ENCODE data around the gene PDLIM5.

PDLIM5 gene

DNA sequence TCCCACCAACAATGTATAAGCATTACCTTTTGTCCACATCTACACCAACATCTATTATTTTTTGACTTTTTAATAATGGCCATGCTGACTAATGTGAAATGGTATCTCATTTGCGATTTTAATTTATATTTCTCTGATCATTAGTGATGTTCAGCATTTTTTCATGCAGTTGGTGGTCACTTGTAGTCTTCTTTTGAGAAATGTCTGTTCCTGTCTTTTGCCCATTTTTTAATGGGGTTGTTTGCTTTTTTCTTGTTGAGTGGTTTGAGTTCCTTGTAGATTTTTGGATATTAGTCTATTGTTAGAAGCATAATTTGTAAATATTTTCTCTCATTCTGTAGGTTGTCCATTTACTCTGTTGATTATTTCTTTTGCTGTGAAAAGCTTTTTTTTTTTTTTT, 36.8 kb upstream of the PDLIM5 start:
- peaks cover 0 to 10% of the 10 kb centered on the region in 2 donors for H3K9me3 Mint-ChIP-seq
- no peaks in the 10 kb centered on the region for H3K4me1 Mint-ChIP-seq
- H3K27me3 Mint-ChIP-seq: peaks cover 18 to 58% of the 10 kb centered on the region in 2 donors
- H3K36me3 Mint-ChIP-seq: no peaks in the 10 kb centered on the region
- DNase-seq (no peak), ATAC-seq (replicated peaks) (no peak)
- no peak overlapping the region for H3K27ac Mint-ChIP-seq
- H3K4me3 Mint-ChIP-seq: no peak overlapping the region

GRCh38 chr4:94415448-94415847, 36.3 kb upstream of the PDLIM5 start:
- Mint-ChIP-seq H3K4me1 (no peaks in the 10 kb centered on the region), H3K27ac (no peak overlapping the region), H3K27me3 (peaks cover 18 to 58% of the 10 kb centered on the region in 2 donors), H3K4me3 (no peak overlapping the region), H3K9me3 (peaks cover 0 to 10% of the 10 kb centered on the region in 2 donors), H3K36me3 (no peaks in the 10 kb centered on the region)
- ATAC-seq (replicated peaks) (no peak), DNase-seq (no peak)

- peaks cover 17 to 51% of the 10 kb centered on the region in 2 donors for H3K27me3 Mint-ChIP-seq
- peaks cover 0 to 10% of the 10 kb centered on the region in 2 donors for H3K9me3 Mint-ChIP-seq
- no peaks in the 10 kb centered on the region for H3K4me1 Mint-ChIP-seq
- no peak overlapping the region for H3K27ac Mint-ChIP-seq
- no peak for ATAC-seq (replicated peaks)
- no peak for DNase-seq
- no peak overlapping the region for H3K4me3 Mint-ChIP-seq
- H3K36me3 Mint-ChIP-seq: no peaks in the 10 kb centered on the region
These were observed 35.4 kb upstream of the PDLIM5 start for GRCh38 chr4:94416335-94416734.

DNA sequence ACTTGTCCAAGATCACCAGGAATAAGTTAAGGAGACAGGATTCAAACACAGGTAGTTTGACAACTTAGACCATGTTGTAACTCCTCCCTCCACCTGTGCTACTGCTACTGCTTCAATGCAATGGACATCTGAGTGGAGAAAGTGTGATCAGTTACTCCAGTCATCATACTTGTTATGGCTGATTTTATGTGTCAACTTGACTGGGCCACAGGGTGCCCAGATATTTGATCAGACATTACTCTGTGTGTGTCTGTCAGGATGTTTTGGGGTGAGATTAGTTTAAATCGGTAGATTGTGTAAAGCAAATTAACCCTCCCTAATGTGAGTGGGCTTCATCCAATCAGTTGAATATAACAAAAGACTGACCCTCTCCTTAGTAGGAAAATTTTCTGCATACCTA, 34.8 kb upstream of the PDLIM5 start:
- Mint-ChIP-seq H3K4me1 (no peaks in the 10 kb centered on the region), H3K27ac (no peak overlapping the region), H3K9me3 (peaks cover 0 to 10% of the 10 kb centered on the region in 2 donors), H3K4me3 (no peak overlapping the region), H3K27me3 (peaks cover 17 to 51% of the 10 kb centered on the region in 2 donors), H3K36me3 (no peaks in the 10 kb centered on the region)
- ATAC-seq (replicated peaks): no peak
- DNase-seq: no peak

- Mint-ChIP-seq H3K27ac (no peak overlapping the region), H3K4me1 (no peaks in the 10 kb centered on the region), H3K27me3 (peaks cover 27 to 48% of the 10 kb centered on the region in 2 donors), H3K9me3 (peaks cover 7 to 15% of the 10 kb centered on the region in 2 donors), H3K36me3 (peaks cover 3 to 4% of the 10 kb centered on the region in 2 donors), H3K4me3 (no peak overlapping the region)
- DNase-seq (no peak), ATAC-seq (replicated peaks) (no peak)
These were observed 32.2 kb upstream of the PDLIM5 start for GRCh38 chr4:94419549-94419948.

DNA sequence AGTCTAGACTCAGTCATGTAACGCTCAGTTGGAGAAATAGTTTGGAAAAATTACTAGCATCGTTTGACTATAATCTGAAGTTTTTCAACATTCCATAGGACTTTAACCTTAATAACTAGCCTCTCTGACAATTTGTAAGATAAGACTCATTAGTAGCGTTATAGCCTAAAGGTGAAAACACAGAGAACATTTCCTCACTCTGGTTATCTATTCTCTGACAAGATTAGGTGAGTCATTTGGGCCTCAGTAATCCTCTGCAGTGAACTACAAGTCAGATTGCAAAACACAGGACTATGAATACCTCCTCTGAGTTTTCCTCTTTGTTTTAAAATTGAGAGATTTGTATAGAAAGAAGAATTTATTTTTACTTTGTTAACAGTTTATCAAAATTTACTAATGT, 31.8 kb upstream of the PDLIM5 start:
- peaks cover 3 to 4% of the 10 kb centered on the region in 2 donors for H3K36me3 Mint-ChIP-seq
- no peak overlapping the region for H3K27ac Mint-ChIP-seq
- ATAC-seq (replicated peaks) (no peak), DNase-seq (no peak)
- H3K9me3 Mint-ChIP-seq: peaks cover 7 to 17% of the 10 kb centered on the region in 2 donors
- peaks cover 25 to 48% of the 10 kb centered on the region in 2 donors for H3K27me3 Mint-ChIP-seq
- H3K4me1 Mint-ChIP-seq: no peaks in the 10 kb centered on the region
- no peak overlapping the region for H3K4me3 Mint-ChIP-seq

- Mint-ChIP-seq H3K36me3 (peaks cover 3 to 4% of the 10 kb centered on the region in 2 donors), H3K27me3 (peaks cover 23 to 48% of the 10 kb centered on the region in 2 donors), H3K27ac (no peak overlapping the region), H3K4me3 (no peak overlapping the region), H3K9me3 (peaks cover 9 to 15% of the 10 kb centered on the region in 2 donors), H3K4me1 (no peaks in the 10 kb centered on the region)
- ATAC-seq (replicated peaks): no peak
- DNase-seq: no peak
These were observed 31.4 kb upstream of the PDLIM5 start for GRCh38 chr4:94420356-94420755.

GRCh38 chr4:94426783-94427182, 25.0 kb upstream of the PDLIM5 start:
- no peak for ATAC-seq (replicated peaks)
- peaks cover 17 to 19% of the 10 kb centered on the region in 2 donors for H3K27me3 Mint-ChIP-seq
- no peaks in the 10 kb centered on the region for H3K4me1 Mint-ChIP-seq

DNA sequence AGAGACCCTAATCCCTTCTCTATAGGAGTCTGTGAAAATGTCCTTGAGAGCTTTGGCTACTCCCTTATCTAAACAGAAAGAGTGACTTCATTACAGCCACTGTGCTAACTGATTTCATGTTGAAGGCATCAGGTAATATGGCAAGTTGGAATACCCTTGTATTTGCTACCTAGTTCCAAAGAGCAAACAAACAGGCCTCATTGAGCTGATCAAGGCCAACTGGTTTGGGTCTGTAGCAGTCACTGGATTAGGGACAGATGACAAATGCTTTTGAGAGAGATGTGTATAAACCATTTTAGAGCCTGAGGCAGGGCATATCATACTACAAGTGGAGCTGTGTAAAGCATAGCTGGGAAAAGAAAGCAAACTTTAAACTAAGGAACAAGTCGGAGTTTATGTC, 22.9 kb upstream of the PDLIM5 start:
- Mint-ChIP-seq H3K27ac (no peak overlapping the region), H3K36me3 (no peaks in the 10 kb centered on the region), H3K9me3 (peaks cover 8 to 12% of the 10 kb centered on the region in 2 donors), H3K4me3 (no peak overlapping the region), H3K4me1 (no peaks in the 10 kb centered on the region), H3K27me3 (peaks cover 4 to 8% of the 10 kb centered on the region in 2 donors)
- no peak for ATAC-seq (replicated peaks)
- DNase-seq: no peak

More at GRCh38 chr4:94426783-94427182, 25.0 kb upstream of the PDLIM5 start:
- no peak overlapping the region for H3K4me3 Mint-ChIP-seq
- H3K36me3 Mint-ChIP-seq: peaks cover 3 to 4% of the 10 kb centered on the region in 2 donors
- peaks cover 13 to 18% of the 10 kb centered on the region in 2 donors for H3K9me3 Mint-ChIP-seq
- no peak overlapping the region for H3K27ac Mint-ChIP-seq
- no peak for DNase-seq

DNA sequence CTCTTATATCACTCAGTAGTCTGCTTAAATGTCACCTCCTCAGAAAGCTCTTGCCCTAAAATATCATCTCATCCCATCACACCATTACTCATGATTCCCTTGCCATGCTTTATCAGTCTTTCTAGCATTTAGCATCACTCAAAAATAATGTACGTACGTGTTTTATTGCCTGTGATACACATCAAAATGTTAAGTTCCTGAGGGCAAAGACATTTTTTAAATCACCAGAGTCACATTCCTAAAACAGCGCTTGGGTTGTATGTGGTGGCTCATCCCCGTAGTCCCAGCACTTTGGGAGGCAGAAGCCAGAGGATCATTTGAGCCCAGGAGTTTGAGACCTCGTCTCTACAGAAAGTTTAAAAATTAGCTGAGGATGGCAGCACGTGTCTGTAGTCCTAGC, 21.3 kb upstream of the PDLIM5 start:
- Mint-ChIP-seq H3K4me1 (no peaks in the 10 kb centered on the region), H3K36me3 (no peaks in the 10 kb centered on the region), H3K27ac (no peak overlapping the region), H3K9me3 (peaks cover 3 to 10% of the 10 kb centered on the region in 2 donors), H3K4me3 (no peak overlapping the region), H3K27me3 (peaks cover 0 to 11% of the 10 kb centered on the region in 2 donors)
- DNase-seq (no peak), ATAC-seq (replicated peaks) (no peak)

GRCh38 chr4:94431388-94431787, 20.4 kb upstream of the PDLIM5 start:
- no peaks in the 10 kb centered on the region for H3K36me3 Mint-ChIP-seq
- H3K9me3 Mint-ChIP-seq: peaks cover 0 to 8% of the 10 kb centered on the region in 2 donors
- no peak overlapping the region for H3K27ac Mint-ChIP-seq
- DNase-seq: no peak
- no peak overlapping the region for H3K4me3 Mint-ChIP-seq
- H3K27me3 Mint-ChIP-seq: peaks cover 0 to 15% of the 10 kb centered on the region in 2 donors
- no peaks in the 10 kb centered on the region for H3K4me1 Mint-ChIP-seq
- ATAC-seq (replicated peaks): no peak

- ATAC-seq (replicated peaks) (no peak), DNase-seq (no peak)
- Mint-ChIP-seq H3K9me3 (peaks cover 0 to 1% of the 10 kb centered on the region in 2 donors), H3K4me1 (no peaks in the 10 kb centered on the region), H3K36me3 (no peaks in the 10 kb centered on the region), H3K27me3 (peaks cover 0 to 15% of the 10 kb centered on the region in 2 donors), H3K4me3 (no peak overlapping the region), H3K27ac (no peak overlapping the region)
These were observed 17.2 kb upstream of the PDLIM5 start for GRCh38 chr4:94434505-94434904.

DNA sequence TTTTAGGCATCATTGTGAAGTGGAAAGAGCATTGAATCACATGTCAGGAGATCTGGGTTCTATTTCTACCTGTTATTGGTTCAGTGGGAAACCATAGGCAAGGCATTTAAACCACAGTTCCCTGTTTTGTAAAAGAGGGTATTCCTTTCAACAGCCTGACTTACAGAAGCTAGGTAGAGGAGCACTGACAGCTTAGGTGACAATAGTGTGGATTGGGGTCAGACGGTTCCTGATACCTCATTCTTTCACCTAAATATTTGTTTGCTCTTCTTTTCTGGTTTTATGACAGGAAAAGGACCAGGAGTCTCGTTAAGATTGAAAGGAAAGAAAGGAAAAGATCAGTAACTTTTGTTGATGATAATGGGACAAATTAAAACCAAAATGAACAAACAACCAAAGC, 15.9 kb upstream of the PDLIM5 start:
- peaks cover 0 to 1% of the 10 kb centered on the region in 2 donors for H3K9me3 Mint-ChIP-seq
- DNase-seq (no peak), ATAC-seq (replicated peaks) (no peak)
- H3K36me3 Mint-ChIP-seq: no peaks in the 10 kb centered on the region
- H3K4me1 Mint-ChIP-seq: no peaks in the 10 kb centered on the region
- no peak overlapping the region for H3K4me3 Mint-ChIP-seq
- H3K27ac Mint-ChIP-seq: no peak overlapping the region
- H3K27me3 Mint-ChIP-seq: peaks cover 0 to 9% of the 10 kb centered on the region in 2 donors

DNA sequence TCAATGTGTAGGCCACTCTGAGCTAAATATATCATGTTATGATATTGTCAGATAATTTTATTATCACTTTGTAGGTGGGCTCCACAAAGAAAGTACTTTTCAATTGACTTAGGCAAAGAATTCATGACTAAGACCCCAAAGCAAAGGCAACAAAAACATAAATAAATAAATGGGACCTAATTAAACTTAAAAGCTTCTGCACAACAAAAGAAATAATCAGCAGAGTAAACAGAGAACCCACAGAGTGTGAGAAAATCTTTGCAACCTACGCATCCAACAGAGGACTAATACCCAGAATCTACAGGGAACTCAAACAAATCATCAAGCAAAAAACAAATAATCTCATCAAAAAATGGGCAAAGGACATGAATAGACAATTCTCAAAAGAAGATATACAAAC, 15.2 kb upstream of the PDLIM5 start:
- H3K4me3 Mint-ChIP-seq: no peak overlapping the region

GRCh38 chr4:94439606-94440005, 12.1 kb upstream of the PDLIM5 start:
- H3K9me3 Mint-ChIP-seq: no peaks in the 10 kb centered on the region
- H3K4me3 Mint-ChIP-seq: no peak overlapping the region
- peaks cover 0 to 4% of the 10 kb centered on the region in 2 donors for H3K27me3 Mint-ChIP-seq
- ATAC-seq (replicated peaks) (no peak), DNase-seq (no peak)
- no peaks in the 10 kb centered on the region for H3K4me1 Mint-ChIP-seq
- no peaks in the 10 kb centered on the region for H3K36me3 Mint-ChIP-seq
- H3K27ac Mint-ChIP-seq: no peak overlapping the region

More for the DNA sequence above, 15.2 kb upstream of the PDLIM5 start:
- H3K27me3 Mint-ChIP-seq: peaks cover 0 to 7% of the 10 kb centered on the region in 2 donors
- no peak for DNase-seq
- no peaks in the 10 kb centered on the region for H3K4me1 Mint-ChIP-seq
- H3K9me3 Mint-ChIP-seq: peaks cover 0 to 1% of the 10 kb centered on the region in 2 donors
- H3K27ac Mint-ChIP-seq: no peak overlapping the region
- no peaks in the 10 kb centered on the region for H3K36me3 Mint-ChIP-seq
- no peak for ATAC-seq (replicated peaks)

GRCh38 chr4:94441838-94442237, 9.9 kb upstream of the PDLIM5 start:
- no peaks in the 10 kb centered on the region for H3K9me3 Mint-ChIP-seq
- ATAC-seq (replicated peaks): no peak
- no peaks in the 10 kb centered on the region for H3K36me3 Mint-ChIP-seq
- no peak overlapping the region for H3K27ac Mint-ChIP-seq
- H3K27me3 Mint-ChIP-seq: peaks cover 4 to 5% of the 10 kb centered on the region in 2 donors
- H3K4me1 Mint-ChIP-seq: no peaks in the 10 kb centered on the region
- DNase-seq: no peak
- H3K4me3 Mint-ChIP-seq: no peak overlapping the region
